Smooth muscle cell of the brain vasculature (primary cell): ENCODE results near the gene PGD.
"Not testable (repeated sequence)": the region's sequence is repeated elsewhere in the genome, so short reads cannot be mapped to it uniquely, and the experiment has no call there.

Experiments
- DNase-seq: peaks from one replicate; pipeline ENCODE4 v3.0.0-alpha.2; 2012; ENCODE audit warnings: low read depth, low spot score

PGD gene

GRCh38 chr1:10434590-10434989, 35.7 kb downstream of the PGD start:
- DNase-seq: no peak

GRCh38 chr1:10437052-10437451, 38.2 kb downstream of the PGD start:
- no peak for DNase-seq

GRCh38 chr1:10438677-10439163, 39.9 kb downstream of the PGD start:
- no peak for DNase-seq

GRCh38 chr1:10440305-10440704, 41.4 kb downstream of the PGD start:
- no peak for DNase-seq

GRCh38 chr1:10440794-10441193, 41.9 kb downstream of the PGD start:
- no peak for DNase-seq

GRCh38 chr1:10444248-10444647, 45.4 kb downstream of the PGD start:
- no peak for DNase-seq

GRCh38 chr1:10444795-10445397, 46.0 kb downstream of the PGD start:
- no peak for DNase-seq

GRCh38 chr1:10446790-10447422, 48.0 kb downstream of the PGD start:
- no peak for DNase-seq

GRCh38 chr1:10449751-10450150, 50.9 kb downstream of the PGD start, which contains the start of gene CORT:
TSS of gene CORT (plus strand) at chr1:10450031. CDS start at chr1:10450224, 193 bp downstream.
- DNase-seq: no peak

- DNase-seq: no peak
These were observed 51.4 kb downstream of the PGD start for GRCh38 chr1:10450156-10450814.

- no peak for DNase-seq
These were observed 52.0 kb downstream of the PGD start for GRCh38 chr1:10450836-10451235.

GRCh38 chr1:10451287-10451686, 52.4 kb downstream of the PGD start:
- DNase-seq: no peak

GRCh38 chr1:10456048-10456447, 57.2 kb downstream of the PGD start:
- DNase-seq: no peak

GRCh38 chr1:10456661-10457060, 57.8 kb downstream of the PGD start:
- no peak for DNase-seq

GRCh38 chr1:10457462-10457861, 58.6 kb downstream of the PGD start:
- not testable (repeated sequence) for DNase-seq

- DNase-seq: no peak
These were observed 59.0 kb downstream of the PGD start for GRCh38 chr1:10457875-10458274.

- no peak for DNase-seq
These were observed 60.3 kb downstream of the PGD start for GRCh38 chr1:10459184-10459583.

GRCh38 chr1:10467078-10467477, 68.2 kb downstream of the PGD start:
- DNase-seq: no peak

- no peak for DNase-seq
These were observed 71.2 kb downstream of the PGD start for GRCh38 chr1:10470043-10470442.
